MM.1S (cell line): ENCODE data around the gene ME2.
"Not testable (repeated sequence)": the region's sequence is repeated elsewhere in the genome, so short reads cannot be mapped to it uniquely, and the experiment has no call there.

Experiments
- DNase-seq: peaks from one replicate; pipeline ENCODE4 v3.0.0-alpha.2; 2015
- H2AFZ ChIP-seq: fragments of 300-600 bp; sonication (generic); 2 replicates; pipeline ENCODE4 v1.6.0; 2016; ENCODE audit warnings: antibody characterized with exemption, low read length
- H3F3A ChIP-seq: fragments of 300-600 bp; sonication (generic); 2 replicates; pipeline ENCODE4 v1.6.1; 2016; ENCODE audit warnings: mild to moderate bottlenecking, antibody characterized with exemption, low read length, moderate library complexity, mixed read lengths; ENCODE audit not compliant: insufficient read depth
- H3K27ac ChIP-seq: fragments of 300-600 bp; sonication (generic); 2 replicates; pipeline ENCODE4 v1.5.1; 2016; ENCODE audit warnings: mild to moderate bottlenecking, low read length
- H3K27me3 ChIP-seq: fragments of 300-600 bp; sonication (generic); replicated peaks from 2 replicates; pipeline ENCODE4 v1.6.0; 2016; ENCODE audit warnings: low read length; ENCODE audit not compliant: insufficient read depth
- H3K36me3 ChIP-seq: fragments of 300-600 bp; sonication (generic); replicated peaks from 2 replicates; pipeline ENCODE4 v1.6.1; 2016; ENCODE audit warnings: mild to moderate bottlenecking, low read length, mixed read lengths; ENCODE audit not compliant: insufficient read depth
- H3K4me1 ChIP-seq: fragments of 300-600 bp; sonication (generic); 2 replicates; pipeline ENCODE4 v1.6.1; 2016; ENCODE audit warnings: low read length, mixed read lengths
- H3K4me2 ChIP-seq: fragments of 300-600 bp; sonication (generic); 2 replicates; pipeline ENCODE4 v1.6.0; 2016; ENCODE audit warnings: low read depth, low read length
- H3K4me3 ChIP-seq: fragments of 300-600 bp; sonication (generic); 2 replicates; pipeline ENCODE4 v1.5.1; 2016; ENCODE audit warnings: low read length, mixed read lengths
- H3K79me2 ChIP-seq: fragments of 300-600 bp; sonication (generic); 2 replicates; pipeline ENCODE4 v1.6.1; 2016; ENCODE audit warnings: mixed run types, low read length, mixed read lengths
- H3K9ac ChIP-seq: fragments of 300-600 bp; sonication (generic); 2 replicates; pipeline ENCODE4 v1.6.1; 2016; ENCODE audit warnings: low read length, mixed read lengths
- H3K9me2 ChIP-seq: fragments of 300-600 bp; sonication (generic); replicated peaks from 2 replicates; pipeline ENCODE4 v1.6.1; 2016; ENCODE audit warnings: mild to moderate bottlenecking, low read length, mixed read lengths; ENCODE audit not compliant: insufficient read depth
- H3K9me3 ChIP-seq: fragments of 300-600 bp; sonication (generic); replicated peaks from 2 replicates; pipeline ENCODE4 v1.6.1; 2016; ENCODE audit warnings: mild to moderate bottlenecking, low read length, mixed read lengths; ENCODE audit not compliant: insufficient read depth
- H4K20me1 ChIP-seq: fragments of 300-600 bp; sonication (generic); 2 replicates; pipeline ENCODE4 v1.6.1; 2016; ENCODE audit warnings: mild to moderate bottlenecking, low read length, moderate library complexity, mixed read lengths; ENCODE audit not compliant: insufficient read depth
- EZH2 ChIP-seq: fragments of 300-600 bp; sonication (generic); optimal IDR thresholded peaks from 2 replicates; pipeline ENCODE3; 2017; ENCODE audit warnings: low read depth, mild to moderate bottlenecking, antibody characterized with exemption, low read length, mixed read lengths
- EZH2phosphoT487 ChIP-seq: fragments of 300-600 bp; sonication (generic); IDR thresholded peaks from 2 replicates; pipeline ENCODE4 v1.6.1; 2018; ENCODE audit warnings: antibody characterized with exemption, low read length
- TF ChIP-seq, protein P1 (sequence below): fragments of 300-600 bp; sonication (generic); IDR thresholded peaks from 2 replicates; pipeline ENCODE4 v1.5.1; 2016; ENCODE audit warnings: antibody characterized with exemption, low read length, mixed read lengths

ME2 gene

DNA sequence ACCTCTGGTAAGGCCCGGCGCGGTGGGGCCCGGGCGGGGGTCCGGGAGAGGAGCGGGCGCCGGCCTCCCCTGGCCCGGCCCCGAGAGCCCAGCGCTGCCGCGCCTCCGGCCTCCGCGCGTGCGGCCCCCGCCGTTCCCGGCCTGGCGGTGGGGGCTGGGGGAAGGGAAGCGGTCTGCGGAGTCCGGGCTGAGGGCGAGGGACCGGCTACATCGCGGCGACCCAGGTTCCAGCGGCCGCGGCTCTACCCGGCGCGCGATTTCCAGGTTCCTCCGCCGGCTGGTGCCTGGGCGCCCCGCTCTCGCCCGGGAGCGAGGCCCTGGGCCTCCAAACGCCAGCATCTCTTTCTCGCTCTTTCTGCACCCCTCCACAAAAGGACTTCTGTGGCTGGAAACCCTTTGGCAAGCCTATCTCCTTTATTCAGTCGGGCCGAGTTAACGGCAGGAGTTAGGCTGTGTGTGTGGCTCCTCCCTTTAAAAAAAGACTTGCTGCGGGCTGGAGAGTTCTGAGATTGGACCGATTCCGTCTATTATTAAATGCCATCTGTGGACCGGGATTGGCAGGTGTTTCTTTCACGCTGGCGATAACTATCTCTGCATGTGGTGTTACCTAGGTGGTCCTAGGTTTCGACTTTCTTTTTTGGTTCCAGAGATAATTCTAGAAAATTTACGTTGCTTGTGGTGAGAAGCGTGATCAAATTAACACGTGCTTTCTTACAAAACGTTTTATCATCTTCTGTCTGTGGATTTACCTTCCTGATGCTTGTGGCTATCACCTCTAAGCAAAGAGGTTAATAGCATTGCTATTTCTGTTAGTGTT lies 592 bp downstream of the ME2 start:
- peak; percentile 61 for DNase-seq
- peak overlapping the region; percentile 57 for H3K4me2 ChIP-seq
- H3K27ac ChIP-seq: peak overlapping the region; percentile 83
- H3K9me2 ChIP-seq: no peaks in the 10 kb centered on the region
- H3F3A ChIP-seq: peaks cover 17% of the 10 kb centered on the region
- no peaks in the 10 kb centered on the region for H3K9me3 ChIP-seq
- peaks cover 9% of the 10 kb centered on the region for H3K4me1 ChIP-seq
- H3K4me3 ChIP-seq: peak overlapping the region; percentile 81
- no peaks in the 10 kb centered on the region; the same call in none of the 2 replicates for H4K20me1 ChIP-seq
- no peaks in the 10 kb centered on the region for H3K36me3 ChIP-seq
- H3K27me3 ChIP-seq: no peaks in the 10 kb centered on the region
- H2AFZ ChIP-seq: peak overlapping the region; percentile 66
- TF ChIP-seq EZH2: no peak
- no peak for TF ChIP-seq EZH2phosphoT487
- TF ChIP-seq, protein P1, sequence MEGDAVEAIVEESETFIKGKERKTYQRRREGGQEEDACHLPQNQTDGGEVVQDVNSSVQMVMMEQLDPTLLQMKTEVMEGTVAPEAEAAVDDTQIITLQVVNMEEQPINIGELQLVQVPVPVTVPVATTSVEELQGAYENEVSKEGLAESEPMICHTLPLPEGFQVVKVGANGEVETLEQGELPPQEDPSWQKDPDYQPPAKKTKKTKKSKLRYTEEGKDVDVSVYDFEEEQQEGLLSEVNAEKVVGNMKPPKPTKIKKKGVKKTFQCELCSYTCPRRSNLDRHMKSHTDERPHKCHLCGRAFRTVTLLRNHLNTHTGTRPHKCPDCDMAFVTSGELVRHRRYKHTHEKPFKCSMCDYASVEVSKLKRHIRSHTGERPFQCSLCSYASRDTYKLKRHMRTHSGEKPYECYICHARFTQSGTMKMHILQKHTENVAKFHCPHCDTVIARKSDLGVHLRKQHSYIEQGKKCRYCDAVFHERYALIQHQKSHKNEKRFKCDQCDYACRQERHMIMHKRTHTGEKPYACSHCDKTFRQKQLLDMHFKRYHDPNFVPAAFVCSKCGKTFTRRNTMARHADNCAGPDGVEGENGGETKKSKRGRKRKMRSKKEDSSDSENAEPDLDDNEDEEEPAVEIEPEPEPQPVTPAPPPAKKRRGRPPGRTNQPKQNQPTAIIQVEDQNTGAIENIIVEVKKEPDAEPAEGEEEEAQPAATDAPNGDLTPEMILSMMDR: no peak
- peaks cover 50% of the 10 kb centered on the region for H3K79me2 ChIP-seq
- H3K9ac ChIP-seq: peak overlapping the region; percentile 83

DNA sequence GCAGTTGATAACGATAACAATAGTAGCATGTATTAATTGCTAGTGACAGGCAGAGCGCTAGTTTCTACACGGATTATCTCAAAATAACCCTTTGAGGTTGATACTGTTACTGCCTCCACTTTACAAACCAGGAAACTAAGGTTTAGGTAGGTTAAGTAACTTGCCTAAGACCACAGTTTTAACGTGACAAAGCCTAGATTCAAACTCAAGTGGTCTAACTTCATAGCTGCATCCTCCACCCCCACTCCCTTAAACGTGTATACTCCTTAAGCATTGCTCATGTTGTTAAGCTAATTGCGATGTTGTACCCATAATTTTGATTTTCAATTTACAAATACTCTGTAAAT lies 1.2 kb downstream of the ME2 start:
- peaks cover 17% of the 10 kb centered on the region for H3F3A ChIP-seq
- TF ChIP-seq EZH2 (no peak), EZH2phosphoT487 (no peak)
- TF ChIP-seq, protein P1: no peak
- peak overlapping the region; percentile 66; the same call in 1 of the 2 replicates for H2AFZ ChIP-seq
- H3K36me3 ChIP-seq: no peaks in the 10 kb centered on the region
- peaks cover 9% of the 10 kb centered on the region for H3K4me1 ChIP-seq
- peak overlapping the region; percentile 81 for H3K4me3 ChIP-seq
- H3K9ac ChIP-seq: peak overlapping the region; percentile 83; the same call in 1 of the 2 replicates
- H3K9me2 ChIP-seq: no peaks in the 10 kb centered on the region
- H3K27me3 ChIP-seq: no peaks in the 10 kb centered on the region
- no peaks in the 10 kb centered on the region; the same call in none of the 2 replicates for H4K20me1 ChIP-seq
- no peak for DNase-seq
- H3K27ac ChIP-seq: peak overlapping the region; percentile 83; the same call in 1 of the 2 replicates
- no peaks in the 10 kb centered on the region for H3K9me3 ChIP-seq
- H3K79me2 ChIP-seq: peaks cover 56% of the 10 kb centered on the region
- peak overlapping the region; percentile 57 for H3K4me2 ChIP-seq

DNA sequence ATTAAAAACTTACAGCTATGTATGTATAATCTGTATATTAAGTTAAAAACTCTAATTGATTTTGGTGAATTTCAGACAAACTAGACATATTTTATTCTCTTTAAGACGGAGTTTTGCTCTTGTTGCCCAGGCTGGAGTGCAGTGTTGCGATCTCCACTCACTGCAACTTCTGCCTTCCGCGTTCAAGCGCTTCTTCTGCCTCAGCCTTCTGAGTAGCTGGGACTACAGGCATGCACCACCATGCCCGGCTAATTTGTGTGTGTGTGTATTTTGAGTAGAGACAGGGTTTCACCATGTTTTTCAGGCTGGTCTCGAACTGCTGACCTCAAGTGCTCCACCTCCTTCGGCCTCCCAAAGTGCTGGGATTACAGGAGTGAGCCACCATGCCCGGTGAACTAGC lies 2.0 kb downstream of the ME2 start:
- Histone ChIP-seq H3K4me2 (peak overlapping the region; percentile 57; the same call in 1 of the 2 replicates), H3F3A (peaks cover 17% of the 10 kb centered on the region), H3K79me2 (peaks cover 63% of the 10 kb centered on the region)
- not testable (repeated sequence) for H3K27ac ChIP-seq, H3K9me2 ChIP-seq, H4K20me1 ChIP-seq, H3K27me3 ChIP-seq, H3K4me1 ChIP-seq, H3K9me3 ChIP-seq, H3K4me3 ChIP-seq, H3K9ac ChIP-seq, DNase-seq, H3K36me3 ChIP-seq, H2AFZ ChIP-seq

DNA sequence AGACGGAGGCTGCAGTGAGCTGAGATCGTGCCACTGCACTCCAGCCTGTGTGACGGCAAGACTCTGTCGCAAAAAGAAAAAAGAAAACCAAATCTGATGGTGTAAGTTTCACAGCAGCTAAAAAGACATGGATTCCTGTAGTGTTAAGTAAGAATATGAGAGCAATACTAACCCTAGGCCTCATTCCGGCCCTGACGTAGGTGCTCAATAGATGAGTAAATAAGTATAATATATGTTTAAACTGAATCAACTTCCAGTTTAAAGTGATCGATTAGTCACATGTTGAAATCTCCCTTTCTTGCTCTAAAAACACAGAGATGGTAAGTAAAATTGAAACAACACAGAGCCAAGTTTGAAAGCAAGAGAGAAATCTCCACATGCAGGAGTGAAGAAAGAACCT lies 8.0 kb downstream of the ME2 start:
- Histone ChIP-seq H3K9ac (no peak overlapping the region), H3K27ac (no peak overlapping the region), H4K20me1 (peaks cover 3% of the 10 kb centered on the region; the same call in 1 of the 2 replicates), H3K36me3 (no peaks in the 10 kb centered on the region; the same call in 1 of the 2 replicates), H3K4me2 (no peak overlapping the region), H3K79me2 (peaks cover 80% of the 10 kb centered on the region), H3K9me3 (no peaks in the 10 kb centered on the region), H3K27me3 (no peaks in the 10 kb centered on the region), H3K4me3 (no peak overlapping the region), H3K4me1 (no peaks in the 10 kb centered on the region), H3K9me2 (no peaks in the 10 kb centered on the region), H2AFZ (no peak overlapping the region), H3F3A (no peaks in the 10 kb centered on the region)
- no peak for DNase-seq
- TF ChIP-seq, protein P1: no peak
- TF ChIP-seq EZH2: no peak
- no peak for TF ChIP-seq EZH2phosphoT487
